Activated effector memory CD4-positive, alpha-beta T cell treated with Interleukin-2 at 50 U/mL for 16 hours (primary cell): Measurements from ENCODE around the gene ANKRD12.
"Not testable (repeated sequence)": the region's sequence is repeated elsewhere in the genome, so short reads cannot be mapped to it uniquely, and the experiment has no call there.

Experiments used
- DNase-seq: peaks from one replicate; pipeline ENCODE4 v3.0.0-alpha.2; 2020

ANKRD12 gene

DNA sequence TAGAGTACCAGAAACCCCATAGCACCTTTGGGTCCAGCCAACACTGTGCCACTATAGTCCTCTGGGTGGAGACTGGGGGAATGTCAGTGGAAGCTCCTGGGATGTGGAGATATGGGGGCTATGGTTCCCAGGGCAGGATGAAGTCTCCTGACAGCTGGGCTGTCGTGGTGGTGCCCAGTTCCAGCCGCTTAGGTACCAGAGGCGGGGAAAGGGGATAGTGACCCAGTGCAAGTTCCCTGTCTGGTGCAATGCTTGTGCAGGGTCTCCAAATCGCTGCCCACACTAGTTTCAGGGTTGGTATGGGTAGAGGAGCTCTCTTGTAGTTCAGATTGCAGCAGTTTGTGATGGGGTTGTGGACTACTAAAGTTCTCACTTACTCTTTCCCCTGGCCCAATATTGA is 97.9 kb downstream of the ANKRD12 start:
- DNase-seq, result no peak

DNA sequence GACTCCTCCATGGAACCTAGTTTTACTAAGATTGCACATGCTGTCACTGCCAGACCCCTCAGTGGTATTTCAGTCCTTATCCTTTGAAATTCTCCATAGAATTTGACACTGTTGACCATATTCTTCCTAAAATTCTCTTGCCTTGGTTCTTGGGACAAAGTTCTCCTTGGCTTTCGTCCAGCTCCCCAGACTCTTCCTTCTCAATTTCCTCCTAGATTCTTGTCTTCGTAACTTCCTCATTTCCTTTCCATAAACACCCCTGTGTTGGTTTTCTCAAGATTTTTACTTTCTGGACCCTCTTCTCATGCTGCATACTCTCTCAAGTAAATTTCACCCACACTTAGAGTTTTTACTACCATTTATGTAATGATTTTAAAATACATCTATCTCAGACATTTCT is 101.4 kb downstream of the ANKRD12 start:
- DNase-seq, result no peak

GRCh38 chr18:9239720-9240119 is 103.1 kb downstream of the ANKRD12 start:
- DNase-seq, result no peak

DNA sequence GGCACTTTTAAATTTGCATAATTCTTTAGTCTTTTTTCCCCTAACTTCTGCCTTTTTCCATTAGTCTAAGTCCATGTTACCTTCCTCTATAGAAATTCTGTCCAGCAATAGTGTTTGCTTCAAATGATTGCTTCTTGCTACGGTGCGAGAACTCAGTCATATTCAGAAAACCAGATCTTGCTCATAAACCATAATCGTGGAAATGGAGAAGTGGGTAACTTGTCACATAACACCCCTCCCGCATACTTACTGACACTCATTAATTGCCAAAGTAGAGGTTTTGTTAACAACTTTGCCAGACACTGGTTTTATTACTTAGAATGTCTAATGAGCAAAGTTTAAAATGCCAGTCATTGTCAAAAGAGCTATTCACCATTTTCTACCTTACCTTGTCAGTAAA is 103.7 kb downstream of the ANKRD12 start:
- no peak for DNase-seq

DNA sequence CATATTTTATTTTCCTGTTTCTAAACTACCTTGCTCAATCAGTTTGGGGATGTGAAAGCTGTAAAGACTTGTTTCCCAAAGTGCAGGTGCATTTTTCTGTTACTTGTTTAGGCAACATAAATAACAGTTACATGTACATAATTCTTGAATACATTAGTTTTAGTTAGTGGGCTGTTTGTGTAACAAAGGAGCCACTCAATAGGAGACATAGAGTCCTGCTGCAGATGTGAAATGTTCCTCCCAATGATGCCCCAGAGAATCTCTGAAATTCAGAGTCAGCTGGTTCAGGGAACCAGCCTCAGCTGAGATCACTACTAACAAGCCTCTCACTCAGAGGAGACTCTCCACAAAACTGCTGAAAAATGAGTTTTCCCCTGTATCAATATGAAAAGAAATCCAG is 106.4 kb downstream of the ANKRD12 start:
- DNase-seq, result no peak

DNA sequence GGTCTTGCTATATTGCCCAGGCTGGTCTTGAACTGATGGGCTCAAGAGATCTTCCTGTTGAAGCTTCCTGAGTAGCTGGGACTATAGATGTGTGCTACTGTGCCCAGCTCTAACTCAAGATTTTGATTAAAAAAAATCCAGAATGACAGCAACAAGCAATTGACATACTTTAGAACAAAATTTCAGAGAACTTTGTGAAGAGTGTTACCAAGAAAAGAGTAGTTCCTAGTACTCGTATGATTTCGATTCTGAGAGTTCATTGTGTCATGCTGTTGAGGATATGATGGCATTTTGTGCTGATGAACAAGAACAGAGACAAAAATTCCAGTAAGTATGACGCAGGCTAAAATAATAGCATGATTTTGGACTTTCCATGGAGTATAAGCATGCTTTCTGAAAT is 107.8 kb downstream of the ANKRD12 start:
- no peak for DNase-seq

DNA sequence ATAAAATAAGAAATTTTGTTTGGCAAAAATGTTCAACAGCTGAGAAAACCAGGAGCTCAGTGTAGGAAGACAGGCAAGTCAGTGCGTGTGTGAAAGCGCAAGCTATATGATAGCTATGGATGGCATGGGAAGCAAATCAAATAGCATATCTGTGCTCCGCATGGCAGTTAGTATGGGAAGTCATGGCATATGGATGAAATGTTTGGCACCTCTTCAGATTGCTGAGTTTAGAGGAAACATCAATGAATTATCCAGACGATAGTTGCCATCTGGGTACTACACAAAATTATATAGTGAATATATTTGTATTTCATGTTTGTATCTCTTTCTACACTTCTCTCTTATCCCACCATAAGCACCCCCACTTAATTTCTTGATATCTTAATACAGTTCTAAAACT is 112.1 kb downstream of the ANKRD12 start:
- DNase-seq, result no peak

GRCh38 chr18:9249254-9249653 is 112.7 kb downstream of the ANKRD12 start:
- DNase-seq, result no peak

GRCh38 chr18:9259173-9259572 is 122.6 kb downstream of the ANKRD12 start:
- no peak for DNase-seq

- DNase-seq, result no peak
Observed at GRCh38 chr18:9260388-9261380, 124.1 kb downstream of the ANKRD12 start.

GRCh38 chr18:9263264-9263663 is 126.7 kb downstream of the ANKRD12 start:
- no peak for DNase-seq

GRCh38 chr18:9264797-9265196 is 128.2 kb downstream of the ANKRD12 start:
- DNase-seq, result not testable (repeated sequence)

DNA sequence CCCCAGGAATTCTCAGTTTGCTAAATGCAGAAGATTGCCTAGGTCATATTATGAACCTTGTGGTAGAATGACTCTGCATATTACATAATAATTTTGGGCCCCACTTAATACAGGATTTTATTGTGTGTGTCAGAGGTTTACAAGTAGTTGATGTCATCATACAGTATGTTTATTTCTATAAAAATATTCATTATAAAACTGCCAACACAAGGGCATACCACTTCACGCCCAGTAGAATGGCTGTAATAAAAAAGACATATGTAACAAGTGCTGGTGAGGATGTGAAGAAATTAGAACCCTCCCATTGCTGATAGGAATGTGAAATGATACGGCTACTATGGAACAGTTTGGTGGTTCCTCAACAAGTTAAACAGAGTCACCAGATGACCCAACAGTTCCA is 136.6 kb downstream of the ANKRD12 start:
- DNase-seq, result no peak

GRCh38 chr18:9275890-9276289 is 139.3 kb downstream of the ANKRD12 start:
- no peak for DNase-seq

DNA sequence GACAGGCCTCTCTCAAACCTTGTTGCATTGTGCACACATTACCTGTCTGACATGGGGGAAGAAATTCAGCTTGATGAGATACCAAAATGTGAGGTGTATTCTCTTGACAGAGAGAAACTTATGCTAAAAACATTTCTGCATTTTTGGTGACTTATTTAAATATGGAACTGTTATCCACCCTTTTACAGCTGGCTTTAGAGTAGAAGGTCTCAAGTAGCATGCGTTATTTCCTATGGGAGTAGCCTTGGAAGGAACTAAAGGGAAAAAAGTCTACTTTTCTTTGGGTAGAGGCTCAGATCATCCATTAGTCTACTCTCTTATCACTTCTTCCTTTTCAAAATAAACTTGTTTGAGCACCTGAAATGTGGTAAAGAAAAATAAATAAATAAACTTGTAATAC is 141.4 kb downstream of the ANKRD12 start:
- no peak for DNase-seq

GRCh38 chr18:9280849-9281248 is 144.3 kb downstream of the ANKRD12 start:
- DNase-seq, result no peak

DNA sequence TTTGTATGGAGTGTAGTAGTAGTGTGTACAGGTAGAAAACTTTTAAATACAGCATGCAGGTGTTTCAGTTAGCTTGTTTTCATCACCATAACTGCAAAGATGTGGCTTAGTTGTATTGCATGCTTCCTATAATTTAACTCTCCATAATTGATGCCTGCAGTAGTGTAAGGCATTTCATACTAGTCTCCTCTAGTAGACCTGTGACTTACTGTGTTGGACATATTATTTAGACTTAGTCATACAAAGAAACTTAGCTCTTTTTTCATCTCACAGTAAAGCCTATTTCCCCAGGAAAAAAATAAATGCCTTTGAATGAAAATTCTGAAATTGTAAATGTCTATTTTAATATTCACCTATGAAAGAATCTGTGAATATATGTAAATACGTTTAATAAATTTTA is 145.2 kb downstream of the ANKRD12 start:
- no peak for DNase-seq

DNA sequence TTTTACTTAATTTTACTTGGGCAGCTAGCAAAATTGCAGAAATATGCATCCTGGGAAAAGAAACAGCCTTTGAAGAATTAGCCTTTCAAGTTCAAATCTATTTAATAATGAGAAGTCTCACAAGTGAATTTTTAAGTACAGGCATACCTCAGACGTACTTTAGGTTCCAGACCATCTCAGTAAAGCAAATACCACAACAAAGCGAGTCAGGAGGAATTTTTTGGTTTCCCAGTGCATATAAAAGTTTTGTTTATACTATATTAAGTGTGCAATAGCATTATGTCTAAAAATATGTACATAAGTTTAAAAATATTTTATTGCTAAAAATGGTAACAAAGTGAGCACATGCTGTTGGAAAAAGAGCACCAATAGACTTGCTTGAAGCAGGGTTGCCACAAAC is 147.2 kb downstream of the ANKRD12 start:
- no peak for DNase-seq

DNA sequence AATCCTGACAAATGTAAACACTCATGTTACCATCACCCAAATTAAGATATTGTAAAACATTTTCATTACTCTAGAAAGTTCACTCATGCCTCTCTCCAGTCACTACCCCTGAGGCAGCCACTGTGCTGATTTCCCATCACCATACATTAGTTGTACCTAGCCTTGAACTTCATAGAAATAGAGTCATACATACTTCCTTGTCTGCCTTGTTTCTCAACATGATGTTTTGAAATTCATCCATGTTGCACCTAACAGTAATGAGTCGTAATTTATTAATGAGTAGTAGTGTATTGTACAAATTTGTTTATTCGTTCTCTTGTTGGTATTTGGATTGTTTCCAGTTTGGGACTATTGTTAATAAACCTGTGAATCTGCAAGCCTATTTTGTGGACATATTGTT is 149.0 kb downstream of the ANKRD12 start:
- DNase-seq, result no peak

DNA sequence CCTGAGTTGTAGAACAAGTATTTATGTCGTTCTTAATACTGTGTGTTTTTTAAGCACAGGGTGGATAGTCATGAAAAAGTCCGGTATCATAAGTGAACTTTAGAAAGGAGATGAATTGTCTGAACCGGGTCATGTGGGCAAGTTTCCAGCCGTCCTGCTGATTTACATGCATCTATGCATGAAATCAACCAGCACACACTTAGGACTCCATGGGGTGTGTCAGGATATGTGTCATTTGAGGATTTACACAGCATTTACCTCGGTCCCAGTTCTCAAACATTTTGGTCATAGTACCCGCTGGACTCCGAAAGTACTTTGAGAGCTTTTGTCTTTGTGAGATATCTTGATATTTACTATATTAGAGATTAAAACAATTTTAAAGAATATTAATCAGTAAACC is 150.5 kb downstream of the ANKRD12 start:
- DNase-seq, result no peak

- no peak for DNase-seq
Observed at GRCh38 chr18:9289698-9290097, 153.1 kb downstream of the ANKRD12 start.

DNA sequence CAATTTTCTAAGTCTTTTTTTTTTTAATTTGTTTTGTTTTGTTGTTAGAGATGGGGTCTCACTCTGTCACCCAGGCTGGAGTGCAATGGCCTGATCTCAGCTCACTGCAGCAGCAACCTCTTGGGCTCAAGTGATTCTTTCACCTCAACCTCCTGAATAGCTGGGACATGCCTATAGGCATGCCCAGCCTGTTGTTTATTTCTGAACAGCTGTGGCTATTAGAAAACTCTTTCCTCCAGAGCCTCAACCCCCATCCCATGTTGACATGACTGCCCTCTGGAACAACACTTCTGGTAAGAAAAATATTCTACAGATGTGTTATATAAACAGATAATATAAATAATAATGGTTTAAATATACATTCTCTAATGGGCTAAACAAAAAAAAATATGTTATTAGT is 153.6 kb downstream of the ANKRD12 start:
- no peak for DNase-seq

- no peak for DNase-seq
Observed at GRCh38 chr18:9292047-9292446, 155.5 kb downstream of the ANKRD12 start.

DNA sequence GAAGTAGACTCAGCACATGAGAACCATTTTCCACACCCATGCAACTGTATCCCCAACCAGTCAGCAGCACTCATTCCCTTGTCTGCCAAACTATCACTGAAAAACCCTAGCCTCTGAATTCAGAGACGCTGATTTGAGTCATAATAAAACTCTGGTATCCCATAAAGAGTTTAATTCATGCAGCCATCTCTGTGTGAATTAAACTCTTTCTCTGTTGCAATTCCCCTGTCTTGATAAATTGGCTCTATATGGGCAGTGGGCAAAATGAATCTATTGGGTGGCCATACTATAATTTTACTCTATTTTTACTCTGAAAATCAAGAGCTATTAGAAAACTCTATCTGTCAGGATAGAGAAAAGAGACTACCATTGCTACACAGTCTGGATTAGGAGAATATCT is 157.4 kb downstream of the ANKRD12 start:
- no peak for DNase-seq
